ENCODE measurements around the gene MCC. TPM values are rescaled to one million over a fixed set of nuclear protein-coding genes. Genes with fewer than 3 reads are reported as not detected.

MCC gene
- total RNA-seq, 1 donor from 2014 or later = 26.9 TPM

DNA sequence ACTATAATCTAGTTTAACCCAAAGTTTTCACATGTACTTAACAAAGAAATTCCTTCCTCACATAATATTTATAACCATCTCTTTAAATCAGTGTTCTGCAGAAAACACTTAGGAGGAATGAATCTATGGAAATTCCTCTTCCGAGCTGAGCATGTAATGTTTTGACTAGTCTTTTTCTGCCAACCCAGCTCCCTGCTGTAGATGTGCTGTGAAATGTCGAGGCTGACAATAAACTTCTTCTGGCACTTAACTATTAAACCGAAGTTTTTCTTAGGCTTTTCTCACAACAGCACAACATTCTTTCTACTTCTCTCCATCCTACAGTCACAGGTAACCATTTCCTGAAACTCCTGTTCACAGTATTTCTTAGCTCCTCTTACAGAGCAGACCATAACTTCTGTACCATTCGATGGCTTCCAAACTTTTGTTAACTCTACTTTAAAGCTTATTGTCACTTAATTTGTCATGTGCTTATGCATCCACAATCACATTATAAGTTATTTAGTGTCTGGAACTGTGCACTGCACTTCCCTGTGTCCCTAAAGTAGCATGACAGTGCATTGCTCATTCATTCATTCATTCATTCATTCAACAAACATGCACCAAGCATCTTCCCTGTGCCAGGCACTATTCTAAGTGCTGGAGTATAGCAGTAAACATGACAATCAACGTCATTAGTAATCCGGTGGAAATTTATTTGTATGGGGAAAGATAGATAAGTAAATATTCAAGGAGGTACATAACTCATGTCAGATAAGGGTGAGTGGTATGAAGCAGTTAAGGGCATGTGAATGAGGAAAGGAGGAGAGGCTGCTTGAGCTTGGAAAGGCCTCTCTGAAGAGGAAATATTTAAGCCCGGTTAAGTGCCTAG lies 108.1 kb downstream of the MCC start:
- Histone ChIP-seq H3K36me3 (ENCODE audit: insufficient read depth, low read length) (no peaks in the 10 kb centered on the region), H3K4me1 (ENCODE audit: insufficient read depth, low read length) (peaks cover 9% of the 10 kb centered on the region), H3K9me3 (ENCODE audit: insufficient read depth, low read depth, low read length) (no peaks in the 10 kb centered on the region), H3K79me2 (ENCODE audit: insufficient read depth, low read length) (no peaks in the 10 kb centered on the region), H3K9ac (ENCODE audit: low read length) (no peak overlapping the region), H4K20me1 (ENCODE audit: insufficient read depth, low read length) (no peaks in the 10 kb centered on the region), H2AFZ (ENCODE audit: low read depth, low read length) (no peak overlapping the region), H3K4me3 (ENCODE audit: insufficient read depth, low read depth, low read length) (no peak overlapping the region), H3K27ac (ENCODE audit: low read depth, low read length) (no peak overlapping the region), H3K27me3 (ENCODE audit: insufficient read depth, low read length) (no peaks in the 10 kb centered on the region), H3K4me2 (ENCODE audit: low read length) (no peak overlapping the region)
- no peak for FAIRE-seq
- no peak for DNase-seq (ENCODE audit: low read depth)
- Mint-ChIP-seq H3K27ac (ENCODE audit: unreplicated experiment) (no peak overlapping the region), H3K4me3 (ENCODE audit: unreplicated experiment) (no peak overlapping the region), H3K36me3 (ENCODE audit: low read depth, unreplicated experiment) (no peaks in the 10 kb centered on the region), H3K9me3 (ENCODE audit: unreplicated experiment) (no peaks in the 10 kb centered on the region), H3K27me3 (ENCODE audit: low read depth, unreplicated experiment) (no peaks in the 10 kb centered on the region), H3K4me1 (ENCODE audit: low read depth, unreplicated experiment) (peaks cover 29% of the 10 kb centered on the region)
- TF ChIP-seq EZH2 (IDR thresholded peaks at IDR 0.05; ENCODE audit: insufficient read depth, low read length) = no peak
- TF ChIP-seq, protein P1, sequence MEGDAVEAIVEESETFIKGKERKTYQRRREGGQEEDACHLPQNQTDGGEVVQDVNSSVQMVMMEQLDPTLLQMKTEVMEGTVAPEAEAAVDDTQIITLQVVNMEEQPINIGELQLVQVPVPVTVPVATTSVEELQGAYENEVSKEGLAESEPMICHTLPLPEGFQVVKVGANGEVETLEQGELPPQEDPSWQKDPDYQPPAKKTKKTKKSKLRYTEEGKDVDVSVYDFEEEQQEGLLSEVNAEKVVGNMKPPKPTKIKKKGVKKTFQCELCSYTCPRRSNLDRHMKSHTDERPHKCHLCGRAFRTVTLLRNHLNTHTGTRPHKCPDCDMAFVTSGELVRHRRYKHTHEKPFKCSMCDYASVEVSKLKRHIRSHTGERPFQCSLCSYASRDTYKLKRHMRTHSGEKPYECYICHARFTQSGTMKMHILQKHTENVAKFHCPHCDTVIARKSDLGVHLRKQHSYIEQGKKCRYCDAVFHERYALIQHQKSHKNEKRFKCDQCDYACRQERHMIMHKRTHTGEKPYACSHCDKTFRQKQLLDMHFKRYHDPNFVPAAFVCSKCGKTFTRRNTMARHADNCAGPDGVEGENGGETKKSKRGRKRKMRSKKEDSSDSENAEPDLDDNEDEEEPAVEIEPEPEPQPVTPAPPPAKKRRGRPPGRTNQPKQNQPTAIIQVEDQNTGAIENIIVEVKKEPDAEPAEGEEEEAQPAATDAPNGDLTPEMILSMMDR (IDR thresholded peaks at IDR 0.05; ENCODE audit: insufficient read depth, low read depth, low read length) = no peak

DNA sequence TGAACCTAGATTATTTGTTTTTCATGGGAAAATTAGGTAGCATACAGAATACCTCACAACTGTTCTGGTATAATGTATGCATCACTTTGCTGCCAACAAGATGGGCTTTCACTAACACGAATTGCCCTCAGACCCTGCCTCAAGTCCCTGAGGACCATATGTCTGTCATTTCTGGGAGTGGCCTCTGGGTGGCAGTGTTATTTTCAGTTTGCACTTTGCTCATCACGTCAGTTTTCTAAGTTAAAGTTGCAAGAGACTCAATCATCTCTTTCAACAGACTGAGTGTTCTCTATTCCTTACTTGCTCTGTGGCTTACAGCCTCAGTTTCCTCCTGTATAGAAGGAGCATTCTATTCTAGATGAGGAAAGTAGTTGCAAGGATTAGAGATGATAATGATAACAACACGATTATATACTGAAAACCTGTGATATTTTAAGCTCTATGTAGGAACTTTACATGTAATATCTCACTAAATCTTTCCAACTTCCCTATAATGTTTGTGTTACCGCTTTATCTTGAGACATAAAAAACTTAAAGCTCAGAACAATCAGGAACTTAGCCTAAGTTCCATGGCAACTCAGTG lies 109.2 kb downstream of the MCC start:
- Histone ChIP-seq H3K4me2 (ENCODE audit: low read length) (no peak overlapping the region), H3K9ac (ENCODE audit: low read length) (no peak overlapping the region), H3K36me3 (ENCODE audit: insufficient read depth, low read length) (no peaks in the 10 kb centered on the region), H3K27ac (ENCODE audit: low read depth, low read length) (no peak overlapping the region), H3K27me3 (ENCODE audit: insufficient read depth, low read length) (no peaks in the 10 kb centered on the region), H3K4me3 (ENCODE audit: insufficient read depth, low read depth, low read length) (no peak overlapping the region), H3K79me2 (ENCODE audit: insufficient read depth, low read length) (no peaks in the 10 kb centered on the region), H3K4me1 (ENCODE audit: insufficient read depth, low read length) (peaks cover 9% of the 10 kb centered on the region), H3K9me3 (ENCODE audit: insufficient read depth, low read depth, low read length) (no peaks in the 10 kb centered on the region), H4K20me1 (ENCODE audit: insufficient read depth, low read length) (no peaks in the 10 kb centered on the region), H2AFZ (ENCODE audit: low read depth, low read length) (no peak overlapping the region)
- no peaks in the 10 kb centered on the region for H3K27me3 Mint-ChIP-seq (ENCODE audit: low read depth, unreplicated experiment)
- TF ChIP-seq, protein P1 (IDR thresholded peaks at IDR 0.05; ENCODE audit: insufficient read depth, low read depth, low read length) = peak; percentile 80
- TF ChIP-seq EZH2 (IDR thresholded peaks at IDR 0.05; ENCODE audit: insufficient read depth, low read length) = no peak
- H3K4me3 Mint-ChIP-seq (ENCODE audit: unreplicated experiment) = no peak overlapping the region
- peak; percentile 21 for DNase-seq (ENCODE audit: low read depth)
- peaks cover 29% of the 10 kb centered on the region for H3K4me1 Mint-ChIP-seq (ENCODE audit: low read depth, unreplicated experiment)
- H3K27ac Mint-ChIP-seq (ENCODE audit: unreplicated experiment) = no peak overlapping the region
- H3K9me3 Mint-ChIP-seq (ENCODE audit: unreplicated experiment) = no peaks in the 10 kb centered on the region
- H3K36me3 Mint-ChIP-seq (ENCODE audit: low read depth, unreplicated experiment) = no peaks in the 10 kb centered on the region
- peak; percentile 91 for FAIRE-seq

DNA sequence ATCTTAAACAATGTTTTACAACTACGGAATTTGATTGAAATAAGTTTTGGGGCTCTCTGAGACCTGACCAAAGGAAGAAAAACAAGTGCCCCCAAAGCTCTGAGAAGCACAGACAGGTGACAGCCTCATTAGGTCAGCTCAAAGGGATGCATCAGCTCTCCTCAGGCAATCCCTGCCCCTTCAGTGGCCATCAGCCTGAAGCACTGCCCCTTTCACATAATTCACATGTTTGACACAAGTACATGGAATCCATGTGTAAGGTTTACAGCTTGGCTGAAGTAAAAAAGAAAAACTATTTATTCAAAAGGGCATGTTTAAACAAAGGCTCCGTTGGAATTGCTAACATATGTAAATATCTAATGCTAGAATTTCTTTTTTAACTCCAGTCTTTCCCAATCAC lies 109.7 kb downstream of the MCC start:
- no peak for FAIRE-seq
- no peaks in the 10 kb centered on the region for H3K27me3 Mint-ChIP-seq (ENCODE audit: low read depth, unreplicated experiment)
- no peak overlapping the region for H2AFZ ChIP-seq (ENCODE audit: low read depth, low read length)

More for the DNA sequence above, 109.7 kb downstream of the MCC start:
- Mint-ChIP-seq H3K9me3 (ENCODE audit: unreplicated experiment) (no peaks in the 10 kb centered on the region), H3K36me3 (ENCODE audit: low read depth, unreplicated experiment) (no peaks in the 10 kb centered on the region), H3K4me1 (ENCODE audit: low read depth, unreplicated experiment) (peaks cover 29% of the 10 kb centered on the region), H3K27ac (ENCODE audit: unreplicated experiment) (no peak overlapping the region), H3K4me3 (ENCODE audit: unreplicated experiment) (no peak overlapping the region)
- TF ChIP-seq, protein P1 (IDR thresholded peaks at IDR 0.05; ENCODE audit: insufficient read depth, low read depth, low read length) = no peak
- TF ChIP-seq EZH2 (IDR thresholded peaks at IDR 0.05; ENCODE audit: insufficient read depth, low read length) = no peak
- Histone ChIP-seq H3K4me2 (ENCODE audit: low read length) (no peak overlapping the region), H3K27me3 (ENCODE audit: insufficient read depth, low read length) (no peaks in the 10 kb centered on the region), H3K4me1 (ENCODE audit: insufficient read depth, low read length) (peaks cover 9% of the 10 kb centered on the region), H3K4me3 (ENCODE audit: insufficient read depth, low read depth, low read length) (no peak overlapping the region), H4K20me1 (ENCODE audit: insufficient read depth, low read length) (no peaks in the 10 kb centered on the region), H3K9me3 (ENCODE audit: insufficient read depth, low read depth, low read length) (no peaks in the 10 kb centered on the region), H3K9ac (ENCODE audit: low read length) (no peak overlapping the region), H3K27ac (ENCODE audit: low read depth, low read length) (no peak overlapping the region), H3K36me3 (ENCODE audit: insufficient read depth, low read length) (no peaks in the 10 kb centered on the region), H3K79me2 (ENCODE audit: insufficient read depth, low read length) (no peaks in the 10 kb centered on the region)
- DNase-seq (ENCODE audit: low read depth) = no peak
